Skin of body (tissue), 2 donors: ENCODE results near the gene DLX3. TPM values are rescaled to one million over a fixed set of nuclear protein-coding genes. Genes with fewer than 3 reads are reported as not detected.

Source experiments
- DNase-seq: peaks from one replicate; lab custom pipeline; 2025; lab: John Stamatoyannopoulos, UW
- total RNA-seq: library from RNA; depleted of rRNA; stranded (reverse); fragments of >200 nt; gene quantifications from one replicate; pipeline ENCODE4 v1.2.3, GENCODE V29; 2014

DLX3 gene
- total RNA-seq, 1 donor from 2014 or later = 20.3 TPM

GRCh38 chr17:50024808-50025207 lies 29.8 kb upstream of the DLX3 start:
- DNase-seq = no peak

DNA sequence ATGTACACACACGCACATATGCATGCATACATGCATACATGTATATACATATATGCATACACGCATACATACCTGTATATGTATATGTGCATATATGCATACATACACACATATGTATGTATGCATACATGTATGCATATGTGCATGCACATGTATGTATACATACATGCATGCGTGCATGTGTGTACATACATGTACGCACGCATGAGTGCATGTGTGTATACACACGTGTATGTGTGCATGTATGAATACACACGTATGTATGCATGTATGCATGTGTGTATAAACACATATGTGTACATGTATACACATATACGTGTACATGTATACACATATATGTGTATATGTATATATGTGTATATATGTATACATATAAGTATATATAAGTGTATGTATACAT lies 28.5 kb upstream of the DLX3 start:
- DNase-seq = no peak

- DNase-seq = no peak
These were observed 27.6 kb upstream of the DLX3 start for GRCh38 chr17:50022463-50023130.

DNA sequence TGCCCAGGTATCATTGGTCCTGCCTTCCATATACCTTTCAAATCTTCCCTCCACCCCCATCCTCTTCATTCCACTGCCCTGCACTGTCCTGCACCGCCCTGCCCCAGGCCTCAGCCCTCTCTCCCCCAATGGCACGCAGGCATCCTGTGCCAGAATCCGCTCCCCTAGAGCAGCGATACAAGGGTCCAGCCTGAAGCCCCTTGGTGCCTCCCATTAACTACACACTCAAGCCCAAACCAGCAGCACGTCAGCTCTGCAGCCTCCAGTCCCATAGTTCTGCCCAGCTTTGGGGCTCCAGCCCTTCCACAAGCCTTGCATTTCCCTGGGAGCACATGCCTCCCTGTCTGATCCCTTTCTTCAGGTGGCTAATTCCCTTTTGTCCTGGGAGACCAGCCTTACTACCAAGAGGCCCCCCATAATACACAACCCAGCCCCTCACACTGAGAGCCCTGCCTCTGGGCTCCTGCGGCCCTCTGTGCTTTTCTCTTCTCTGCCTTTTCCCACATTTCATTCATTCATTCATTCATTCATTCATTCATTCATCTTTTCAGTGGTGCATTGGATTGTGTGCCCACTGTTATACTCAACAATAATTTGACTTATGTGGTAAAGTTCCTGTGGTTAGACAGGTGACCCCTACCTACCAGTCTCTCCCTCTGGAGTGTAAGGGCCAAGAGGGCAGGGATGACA lies 26.8 kb upstream of the DLX3 start:
- DNase-seq = no peak

- DNase-seq = no peak
These were observed 26.0 kb upstream of the DLX3 start for GRCh38 chr17:50020841-50021599.

DNA sequence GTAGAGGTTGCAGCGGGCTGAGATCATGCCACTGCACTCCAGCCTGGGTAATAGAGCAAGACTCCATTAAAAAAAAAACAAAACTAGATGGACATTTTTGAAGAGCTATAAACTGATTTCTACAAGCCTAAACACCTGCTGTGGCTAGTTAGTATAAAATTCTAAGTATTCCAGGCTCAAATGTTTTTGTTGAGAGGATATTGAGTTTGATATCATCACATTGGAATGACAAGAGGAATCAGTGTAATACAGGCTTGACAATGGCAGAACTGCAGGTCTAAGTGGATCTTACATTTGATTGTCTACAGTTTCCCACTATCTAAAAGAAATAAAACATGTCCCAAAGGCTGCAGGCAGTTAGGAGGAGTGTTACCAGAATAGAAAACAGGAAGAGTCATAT lies 23.9 kb upstream of the DLX3 start:
- DNase-seq = no peak

DNA sequence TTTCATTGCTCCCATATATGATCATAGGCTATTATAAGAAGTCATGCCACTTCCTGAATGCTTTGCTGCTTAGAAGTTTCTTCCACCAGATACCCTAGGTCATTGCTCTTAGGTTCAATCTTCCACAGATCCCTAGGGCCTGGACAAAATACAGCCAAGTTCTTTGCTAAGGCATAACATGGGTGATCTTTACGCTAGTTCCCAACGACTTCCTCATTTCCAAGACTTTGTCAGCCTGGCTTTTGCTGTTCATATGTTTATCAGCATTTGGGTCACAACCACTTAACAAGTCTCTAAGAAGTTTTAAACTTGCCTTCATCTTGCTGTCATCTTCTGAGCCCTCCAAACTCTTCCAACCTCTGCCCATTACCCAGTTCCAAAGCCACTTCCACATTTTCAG lies 20.1 kb upstream of the DLX3 start:
- no peak for DNase-seq

DNA sequence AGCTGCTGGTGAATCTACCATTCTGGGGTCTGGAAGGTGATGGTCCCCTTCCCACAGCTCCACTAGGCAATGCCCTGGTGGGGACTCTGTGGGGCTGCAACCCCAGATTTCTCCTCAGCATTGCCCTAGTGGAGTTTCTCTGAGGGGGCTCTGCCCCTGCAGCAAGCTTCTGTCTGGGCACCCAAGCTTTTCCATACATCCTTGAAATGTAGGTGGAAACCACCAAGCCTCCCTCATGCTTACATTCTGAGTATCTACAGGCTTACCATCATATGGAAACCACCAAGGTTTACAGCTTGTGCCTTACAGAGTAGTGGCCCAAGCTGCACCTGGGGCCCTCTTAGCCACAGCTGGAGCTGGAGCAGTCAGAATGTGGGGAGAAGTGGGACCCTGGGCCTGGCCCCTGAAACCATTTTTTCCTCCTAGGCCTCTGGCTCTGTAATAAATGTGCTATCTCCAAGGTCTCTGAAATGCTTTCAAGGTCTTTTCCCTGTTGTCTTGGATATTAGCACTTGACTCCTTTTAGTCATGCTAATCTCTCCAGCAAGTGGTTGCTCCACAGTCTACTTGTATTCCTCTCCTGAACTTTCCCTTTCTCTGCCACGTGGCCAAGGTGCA lies 19.6 kb upstream of the DLX3 start:
- no peak for DNase-seq

- no peak for DNase-seq
These were observed 18.1 kb upstream of the DLX3 start for GRCh38 chr17:50013079-50013478.

DNA sequence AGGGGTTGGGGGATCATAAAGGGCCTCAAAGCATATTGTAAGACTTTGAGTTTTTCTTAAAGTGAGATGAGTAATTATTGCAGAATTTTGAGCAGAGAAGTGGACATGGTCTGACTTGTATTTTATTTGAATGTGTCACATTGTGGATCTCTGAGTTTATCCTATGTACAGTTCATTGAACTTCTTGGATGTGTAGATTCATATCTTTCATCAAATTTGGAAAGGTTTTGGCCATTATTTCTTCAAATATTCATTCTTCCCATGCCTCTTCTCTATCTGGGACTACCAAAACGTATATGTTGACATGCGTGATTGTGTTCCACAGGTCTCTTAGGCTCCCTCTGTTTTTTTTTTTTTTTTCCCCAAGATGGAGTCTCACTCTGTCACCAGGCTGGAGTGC lies 14.3 kb upstream of the DLX3 start:
- no peak for DNase-seq

GRCh38 chr17:50003911-50004310 lies 8.9 kb upstream of the DLX3 start:
- DNase-seq = no peak

DNA sequence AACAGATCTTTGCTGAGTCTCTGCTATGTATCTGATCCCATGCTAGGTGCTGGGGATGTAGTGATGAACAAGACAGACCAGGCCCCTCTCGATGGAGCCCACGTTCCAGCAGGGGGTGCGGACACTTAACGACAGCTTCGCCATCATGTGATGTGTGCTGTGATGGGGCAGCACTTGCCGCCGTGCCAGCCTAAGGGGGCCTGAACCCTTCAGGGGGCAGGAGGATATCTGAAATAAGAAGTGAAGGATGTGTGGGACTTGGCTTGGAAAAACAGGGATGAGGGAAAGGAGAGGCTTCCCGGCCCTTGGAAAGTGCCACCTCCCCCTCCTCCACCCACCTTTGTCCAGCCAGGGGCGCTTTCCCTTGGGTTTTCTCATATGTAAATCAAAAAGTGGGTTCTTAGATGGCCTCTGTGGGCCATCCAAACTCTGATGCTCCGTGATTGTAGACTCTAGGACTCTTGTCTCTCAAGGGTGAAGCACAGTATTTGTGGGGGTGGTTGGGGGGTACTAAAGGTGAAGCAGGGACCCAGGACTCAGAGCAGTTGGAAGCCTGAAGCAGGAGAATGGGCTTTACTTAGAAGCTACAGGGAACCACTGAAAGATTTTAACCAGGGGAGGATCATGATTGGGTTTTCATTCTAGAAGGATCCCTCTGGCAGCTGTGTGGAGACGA lies 4.0 kb upstream of the DLX3 start:
- no peak for DNase-seq

DNA sequence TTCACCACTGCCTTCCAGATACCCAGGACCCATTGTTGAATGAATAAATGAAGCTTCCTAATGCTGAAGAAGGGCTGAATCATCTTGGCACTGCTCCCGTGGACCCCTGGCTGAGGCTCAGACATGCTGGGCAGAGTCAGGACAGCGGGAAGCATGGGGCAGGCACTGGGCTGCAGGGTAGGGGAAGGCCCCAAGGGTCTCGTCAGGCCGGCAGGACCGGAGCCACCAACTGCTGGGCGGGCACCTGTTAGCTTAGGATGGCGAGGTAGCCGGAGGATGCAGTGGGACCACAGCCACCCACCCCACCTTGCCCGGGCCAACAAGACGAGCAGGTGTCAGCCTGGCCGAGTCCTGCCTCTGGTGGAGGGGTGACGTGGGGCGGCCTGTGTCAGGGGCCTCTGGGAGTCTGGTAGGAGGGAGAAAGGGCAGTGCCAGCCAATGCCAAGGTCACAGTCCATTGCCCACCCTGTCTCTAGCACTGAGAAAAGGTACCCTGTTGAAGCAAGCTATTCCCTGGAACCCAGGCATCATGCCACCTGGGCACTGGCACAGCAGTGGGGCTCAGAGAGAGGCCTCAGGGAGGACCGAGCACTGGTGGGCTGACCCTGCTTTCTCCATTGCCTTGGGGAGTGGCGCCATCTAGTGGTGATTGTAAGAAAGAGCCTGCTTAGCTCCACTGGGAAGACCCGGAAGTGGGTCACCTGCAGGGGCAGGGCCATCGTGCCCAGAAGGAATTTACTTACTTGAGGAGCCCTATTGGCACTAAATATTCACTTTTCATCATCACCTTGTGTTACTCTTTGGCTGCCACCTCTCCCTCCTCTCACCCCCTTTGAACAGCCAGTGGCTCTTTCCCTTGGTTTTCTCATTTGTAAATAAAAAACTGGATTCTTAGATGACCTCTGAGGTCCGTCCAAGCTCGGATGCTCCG lies 3.0 kb upstream of the DLX3 start:
- DNase-seq = peak; percentile 72

DNA sequence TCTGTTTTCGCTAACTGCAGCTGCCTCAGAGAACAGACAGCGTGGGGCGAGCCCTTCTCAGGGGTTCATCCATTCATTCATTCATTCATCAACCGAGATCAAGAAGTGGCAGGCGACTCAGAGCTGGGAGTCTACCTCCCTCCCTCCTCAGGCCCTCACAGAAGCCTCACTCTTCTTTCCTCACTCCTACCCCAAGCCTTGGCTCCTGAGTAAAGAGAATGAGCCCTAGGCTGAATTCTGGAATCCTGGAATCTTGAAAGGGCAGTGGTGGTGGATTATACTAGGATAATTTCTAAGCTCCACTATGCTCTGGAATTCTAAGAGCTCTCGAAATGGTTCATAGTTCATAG lies 2.3 kb upstream of the DLX3 start:
- no peak for DNase-seq

DNA sequence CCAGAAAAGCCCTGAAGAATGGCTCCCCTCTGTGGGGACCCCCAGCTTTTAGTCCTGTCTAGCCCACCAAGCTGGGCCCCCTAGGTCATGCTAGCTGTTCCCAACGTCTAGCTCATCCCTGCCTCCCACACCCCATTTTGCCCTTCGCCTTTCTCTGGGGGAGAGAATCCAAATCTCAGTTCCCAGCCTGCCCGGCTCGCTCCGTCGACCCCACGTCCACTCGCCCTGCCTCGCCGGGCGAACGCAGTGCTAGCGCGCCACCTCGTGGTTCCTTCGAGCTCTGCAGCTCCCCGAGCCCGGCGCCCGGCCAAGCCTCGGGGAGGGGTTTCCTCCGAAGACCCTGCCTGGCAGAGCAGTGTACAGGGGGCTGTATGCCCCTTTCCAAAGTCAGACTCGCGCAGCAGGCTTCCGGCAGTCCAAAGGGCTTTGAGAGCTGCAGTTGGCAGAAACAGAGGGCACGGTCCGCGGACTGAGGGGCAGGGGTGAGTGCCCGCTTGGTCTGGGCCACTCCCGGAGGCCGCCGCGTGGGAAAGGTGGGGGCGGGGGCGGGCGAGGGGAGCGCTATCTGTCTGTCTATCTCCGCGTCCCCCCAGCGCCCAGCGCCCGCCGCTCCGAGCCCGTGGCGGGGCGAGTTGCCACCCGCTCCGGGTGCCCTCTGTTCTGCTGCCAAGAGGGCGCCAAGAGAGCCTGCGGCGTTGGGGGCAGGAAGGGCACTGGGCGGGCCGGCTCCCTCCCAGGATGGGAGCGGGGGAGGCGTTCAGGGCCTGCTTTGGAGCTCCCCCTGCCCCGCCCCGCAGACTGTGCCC lies 1.7 kb upstream of the DLX3 start:
- DNase-seq = no peak

GRCh38 chr17:49996121-49996494 lies 1.1 kb upstream of the DLX3 start:
- no peak for DNase-seq

GRCh38 chr17:49994085-49995054 lies 654 bp downstream of the DLX3 start:
- no peak for DNase-seq

DNA sequence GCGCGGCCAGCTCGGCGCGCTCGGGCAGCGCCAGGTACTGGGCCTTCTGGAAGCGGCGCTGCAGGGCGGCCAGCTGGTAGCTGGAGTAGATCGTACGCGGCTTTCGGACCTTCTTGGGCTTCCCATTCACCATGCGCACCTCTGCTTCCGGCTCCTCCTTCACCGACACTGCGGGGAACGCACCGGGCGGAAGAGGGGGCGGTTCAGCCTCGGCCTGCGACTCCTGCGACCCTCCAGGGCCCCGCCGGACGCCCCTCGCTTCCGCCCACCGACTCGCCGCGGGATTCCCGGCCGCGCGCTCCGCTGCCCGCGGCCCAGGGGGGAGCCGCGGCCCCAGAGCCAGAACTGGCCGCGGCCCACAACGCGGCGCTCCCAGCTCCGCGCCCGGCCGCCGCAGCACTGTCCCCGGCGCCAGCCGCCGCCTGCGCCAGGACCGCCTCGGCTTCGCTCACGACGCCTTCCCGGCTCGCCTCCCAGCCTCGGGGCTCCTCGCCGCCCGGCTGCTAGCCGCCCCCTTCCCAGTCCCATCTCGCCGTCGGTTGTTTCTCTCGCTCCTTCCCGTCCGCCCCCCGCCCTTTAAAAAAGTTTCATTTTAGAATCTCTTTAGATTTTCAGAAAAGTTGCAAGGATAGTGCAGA lies 1.5 kb downstream of the DLX3 start:
- no peak for DNase-seq
